Left ventricle myocardium inferior (tissue), 1 donor: ENCODE measurements around the gene HPCAL1. TPM values are rescaled to one million over a fixed set of nuclear protein-coding genes. Genes with fewer than 3 reads are reported as not detected.

Experiments used
- DNase-seq: peaks from one replicate; pipeline ENCODE4 v3.0.0-alpha.2; 2020
- H3K27ac ChIP-seq: fragments of 200-600 bp; replicated peaks from 2 replicates; pipeline ENCODE4 v1.8.0; 2021
- H3K27me3 ChIP-seq: fragments of 200-600 bp; 2 replicates; pipeline ENCODE4 v1.8.0; 2021; ENCODE audit warnings: low read depth
- H3K36me3 ChIP-seq: fragments of 200-600 bp; 2 replicates; pipeline ENCODE4 v1.8.0; 2021
- H3K4me1 ChIP-seq: fragments of 200-600 bp; 2 replicates; pipeline ENCODE4 v1.8.0; 2021
- H3K4me3 ChIP-seq: fragments of 200-600 bp; 2 replicates; pipeline ENCODE4 v1.8.0; 2021; ENCODE audit warnings: mild to moderate bottlenecking, moderate library complexity
- H3K9me3 ChIP-seq: fragments of 200-600 bp; replicated peaks from 2 replicates; pipeline ENCODE4 v1.8.0; 2021
- intact Hi-C: fragments of 100-400 bp; cut with micrococcal nuclease; formaldehyde crosslinking; loops from one replicate; pipeline ENCODE4 v1.11.0; 2022
- total RNA-seq: library from RNA; stranded (reverse); fragmentation: NEBNext Ultra II Directional; extraction: Animal tissue kit (Norgen Biotek cat#: 25700); gene quantifications from one replicate; pipeline ENCODE4 v1.2.1, GENCODE V29; 2021
- TF ChIP-seq, protein P1 (sequence below): fragments of 200-600 bp; IDR thresholded peaks from 2 replicates; pipeline ENCODE4 v1.8.0; 2021; ENCODE audit warnings: antibody characterized with exemption, mild to moderate bottlenecking, borderline replicate concordance
- donor health status: DM: no; HTN: yes; CAD: no; lungs with severe emphysema.

HPCAL1 gene
- total RNA-seq, 1 donor from 2014 or later = 29.4 TPM

GRCh38 chr2:10359731-10360329 lies 57.1 kb downstream of the HPCAL1 start:
- Histone ChIP-seq H3K4me1 (peaks cover 49% of the 10 kb centered on the region), H3K27me3 (no peaks in the 10 kb centered on the region), H3K36me3 (no peaks in the 10 kb centered on the region), H3K4me3 (no peak overlapping the region), H3K9me3 (no peaks in the 10 kb centered on the region), H3K27ac (no peak overlapping the region)
- TF ChIP-seq, protein P1, sequence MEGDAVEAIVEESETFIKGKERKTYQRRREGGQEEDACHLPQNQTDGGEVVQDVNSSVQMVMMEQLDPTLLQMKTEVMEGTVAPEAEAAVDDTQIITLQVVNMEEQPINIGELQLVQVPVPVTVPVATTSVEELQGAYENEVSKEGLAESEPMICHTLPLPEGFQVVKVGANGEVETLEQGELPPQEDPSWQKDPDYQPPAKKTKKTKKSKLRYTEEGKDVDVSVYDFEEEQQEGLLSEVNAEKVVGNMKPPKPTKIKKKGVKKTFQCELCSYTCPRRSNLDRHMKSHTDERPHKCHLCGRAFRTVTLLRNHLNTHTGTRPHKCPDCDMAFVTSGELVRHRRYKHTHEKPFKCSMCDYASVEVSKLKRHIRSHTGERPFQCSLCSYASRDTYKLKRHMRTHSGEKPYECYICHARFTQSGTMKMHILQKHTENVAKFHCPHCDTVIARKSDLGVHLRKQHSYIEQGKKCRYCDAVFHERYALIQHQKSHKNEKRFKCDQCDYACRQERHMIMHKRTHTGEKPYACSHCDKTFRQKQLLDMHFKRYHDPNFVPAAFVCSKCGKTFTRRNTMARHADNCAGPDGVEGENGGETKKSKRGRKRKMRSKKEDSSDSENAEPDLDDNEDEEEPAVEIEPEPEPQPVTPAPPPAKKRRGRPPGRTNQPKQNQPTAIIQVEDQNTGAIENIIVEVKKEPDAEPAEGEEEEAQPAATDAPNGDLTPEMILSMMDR = no peak
- DNase-seq = no peak
- intact Hi-C loops = no loop called here

GRCh38 chr2:10360460-10360849 lies 57.8 kb downstream of the HPCAL1 start:
- peaks cover 49% of the 10 kb centered on the region for H3K4me1 ChIP-seq
- TF ChIP-seq, protein P1 = no peak
- intact Hi-C loops = no loop called here
- no peak overlapping the region for H3K27ac ChIP-seq
- no peak for DNase-seq
- no peak overlapping the region for H3K4me3 ChIP-seq
- no peaks in the 10 kb centered on the region for H3K9me3 ChIP-seq
- H3K36me3 ChIP-seq = no peaks in the 10 kb centered on the region
- no peaks in the 10 kb centered on the region for H3K27me3 ChIP-seq

DNA sequence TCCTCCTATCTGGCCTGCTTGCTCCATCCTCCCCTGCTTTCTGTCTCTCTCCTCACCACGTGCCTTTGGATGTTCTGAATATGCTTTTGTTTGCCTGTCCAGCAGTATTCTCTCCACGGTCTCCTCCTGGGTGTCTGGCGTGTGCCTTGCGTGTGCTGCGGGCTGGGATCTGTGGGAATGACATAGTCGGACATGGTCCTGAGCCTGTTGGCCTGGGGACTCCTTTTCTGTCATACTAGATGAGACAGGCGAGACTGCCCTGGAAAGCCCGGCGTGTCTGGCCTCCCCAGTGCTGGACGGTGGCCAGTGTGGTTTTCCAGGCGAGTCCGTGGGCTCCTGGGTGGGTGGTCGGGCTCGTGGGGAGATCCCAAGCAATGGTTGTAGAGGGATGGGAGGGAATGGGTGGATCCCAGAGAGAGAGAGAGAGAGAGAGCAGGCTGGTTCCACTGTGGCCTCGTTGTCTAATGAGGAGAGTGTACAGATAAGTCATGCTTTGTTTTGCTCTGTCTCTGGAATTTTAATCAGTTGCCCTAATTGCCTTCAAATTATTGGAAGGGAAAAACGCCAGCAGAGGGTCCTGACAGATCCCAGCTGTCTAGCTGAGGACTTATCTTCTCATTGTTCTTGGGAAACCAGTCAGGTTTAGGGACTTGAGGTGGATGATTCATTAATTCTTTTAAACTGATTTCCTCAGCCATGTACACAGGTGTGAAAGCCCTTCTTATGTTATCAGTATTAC lies 58.3 kb downstream of the HPCAL1 start:
- Histone ChIP-seq H3K4me1 (peaks cover 49% of the 10 kb centered on the region), H3K27me3 (no peaks in the 10 kb centered on the region), H3K27ac (no peak overlapping the region), H3K4me3 (no peak overlapping the region), H3K9me3 (no peaks in the 10 kb centered on the region), H3K36me3 (no peaks in the 10 kb centered on the region)
- intact Hi-C loops = no loop called here
- no peak for DNase-seq
- TF ChIP-seq, protein P1 = no peak

DNA sequence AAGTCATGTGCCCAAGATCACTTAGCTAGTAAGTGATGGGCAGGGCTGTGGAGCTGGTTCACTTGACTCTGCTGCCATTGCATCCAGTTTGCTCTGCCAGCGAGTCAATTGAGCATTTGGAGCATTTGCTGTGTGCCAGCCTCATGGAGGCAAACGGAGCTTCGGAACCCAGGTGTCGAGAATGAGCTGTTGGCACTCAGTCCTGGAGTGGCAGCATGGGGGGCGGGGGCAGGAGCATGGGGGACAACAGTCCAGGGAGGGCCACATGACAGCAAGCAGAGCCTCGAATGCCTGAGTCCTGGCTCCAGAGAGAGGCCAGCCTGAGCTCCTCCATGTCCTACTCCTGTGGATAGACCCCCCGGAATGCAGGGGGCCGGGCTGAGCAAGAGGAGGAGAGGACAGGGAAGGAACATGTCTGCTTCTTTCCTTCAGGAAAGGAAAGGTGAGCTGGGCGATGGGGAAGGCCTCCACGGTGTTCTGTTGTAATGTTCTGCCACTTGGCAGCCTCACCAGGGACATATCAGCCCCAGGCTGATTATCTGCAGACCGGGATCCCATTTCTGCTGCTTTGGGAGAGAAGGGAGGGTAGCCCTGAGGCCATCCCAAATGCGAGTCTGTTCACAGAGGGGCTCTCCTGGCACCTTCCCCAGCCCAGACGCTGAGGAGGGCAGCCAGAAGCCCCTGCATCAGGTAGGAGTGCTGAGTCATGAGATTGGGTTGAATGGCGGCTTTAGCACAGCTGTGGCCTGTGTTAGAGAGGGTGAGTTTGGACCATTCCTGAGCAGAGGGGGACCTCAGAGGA lies 59.6 kb downstream of the HPCAL1 start:
- intact Hi-C loops = no loop called here
- Histone ChIP-seq H3K9me3 (no peaks in the 10 kb centered on the region), H3K36me3 (no peaks in the 10 kb centered on the region), H3K4me3 (no peak overlapping the region), H3K4me1 (peaks cover 49% of the 10 kb centered on the region), H3K27me3 (no peaks in the 10 kb centered on the region), H3K27ac (no peak overlapping the region)
- no peak for DNase-seq
- TF ChIP-seq, protein P1 = no peak

- Histone ChIP-seq H3K4me3 (no peak overlapping the region), H3K36me3 (no peaks in the 10 kb centered on the region), H3K9me3 (no peaks in the 10 kb centered on the region), H3K27me3 (no peaks in the 10 kb centered on the region), H3K27ac (no peak overlapping the region), H3K4me1 (peaks cover 46% of the 10 kb centered on the region)
- TF ChIP-seq, protein P1 = no peak
- DNase-seq = no peak
- intact Hi-C loops = no loop called here
Measured at GRCh38 chr2:10362898-10363454, 60.3 kb downstream of the HPCAL1 start.
